Prostate gland (tissue), 2 donors: Measurements from ENCODE around the gene DTYMK.

Experiments used
- POLR2A ChIP-seq: fragments of 450-650 bp; IDR thresholded peaks from one replicate; pipeline ENCODE4 v1.6.1; 2016; ENCODE audit warnings: antibody characterized with exemption, mild to moderate bottlenecking
- POLR2AphosphoS5 ChIP-seq: sonication (generic); formaldehyde crosslinking; IDR thresholded peaks from one replicate; pipeline ENCODE4 v1.6.1; 2017; ENCODE audit warnings: antibody characterized with exemption
- TF ChIP-seq, protein P1 (sequence below), 4 experiments: fragments of 200-600 bp in 2 of 4; fragments of 450-650 bp in 2 of 4; sonication (generic) in 2 of 4; IDR thresholded peaks; 1 replicate in 3 of 4; 2 replicates in 1 of 4; pipeline ENCODE4 v1.5.1; 2016 to 2019; ENCODE audit warnings: antibody characterized with exemption in 4 of 4, mild to moderate bottlenecking in 2 of 4, moderate library complexity in 2 of 4

DNA sequence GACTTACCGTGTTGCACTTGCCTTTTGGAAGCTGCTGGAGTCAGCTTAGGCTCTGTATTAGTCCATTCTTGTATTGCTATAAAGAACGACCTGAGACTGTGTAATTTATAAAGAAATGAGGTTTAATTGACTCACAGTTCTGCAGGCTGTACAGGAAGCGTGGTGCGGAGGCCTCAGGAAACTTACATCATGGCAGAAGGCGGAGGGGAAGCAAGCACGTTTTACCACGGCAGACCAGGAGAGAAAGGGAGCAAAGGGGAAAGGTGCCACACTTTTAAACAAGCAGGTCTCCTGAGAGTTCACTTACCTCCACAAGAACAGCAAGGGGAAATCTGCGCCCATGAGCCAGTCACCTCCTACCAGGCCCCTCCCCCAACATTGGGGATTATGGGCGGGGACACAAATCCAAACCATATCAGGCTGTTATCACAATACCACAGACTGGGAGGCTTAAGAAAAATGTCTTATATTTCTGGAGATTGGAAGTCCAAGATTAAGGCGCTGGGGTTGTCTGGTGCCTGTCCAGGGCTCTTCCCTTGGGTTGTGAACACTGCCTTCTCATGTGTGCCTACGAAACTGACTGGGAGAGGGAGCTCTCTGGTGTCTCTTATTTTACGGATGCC is 44.2 kb upstream of the DTYMK start:
- TF ChIP-seq, protein P1, sequence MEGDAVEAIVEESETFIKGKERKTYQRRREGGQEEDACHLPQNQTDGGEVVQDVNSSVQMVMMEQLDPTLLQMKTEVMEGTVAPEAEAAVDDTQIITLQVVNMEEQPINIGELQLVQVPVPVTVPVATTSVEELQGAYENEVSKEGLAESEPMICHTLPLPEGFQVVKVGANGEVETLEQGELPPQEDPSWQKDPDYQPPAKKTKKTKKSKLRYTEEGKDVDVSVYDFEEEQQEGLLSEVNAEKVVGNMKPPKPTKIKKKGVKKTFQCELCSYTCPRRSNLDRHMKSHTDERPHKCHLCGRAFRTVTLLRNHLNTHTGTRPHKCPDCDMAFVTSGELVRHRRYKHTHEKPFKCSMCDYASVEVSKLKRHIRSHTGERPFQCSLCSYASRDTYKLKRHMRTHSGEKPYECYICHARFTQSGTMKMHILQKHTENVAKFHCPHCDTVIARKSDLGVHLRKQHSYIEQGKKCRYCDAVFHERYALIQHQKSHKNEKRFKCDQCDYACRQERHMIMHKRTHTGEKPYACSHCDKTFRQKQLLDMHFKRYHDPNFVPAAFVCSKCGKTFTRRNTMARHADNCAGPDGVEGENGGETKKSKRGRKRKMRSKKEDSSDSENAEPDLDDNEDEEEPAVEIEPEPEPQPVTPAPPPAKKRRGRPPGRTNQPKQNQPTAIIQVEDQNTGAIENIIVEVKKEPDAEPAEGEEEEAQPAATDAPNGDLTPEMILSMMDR (IDR thresholded peaks at IDR 0.05), result no peak
- no peak for TF ChIP-seq POLR2AphosphoS5
- TF ChIP-seq POLR2A, result no peak
